HEK293 (cell line): ENCODE results near the gene SLC8A1.

Experiments
- CTCF ChIA-PET: fragments of 350-600 bp; formaldehyde crosslinking; extraction: SDS; loops from one replicate; lab custom pipeline; 2021; ENCODE audit warnings: antibody characterized with exemption; lab: Yijun Ruan, JAX
- POLR2A ChIA-PET: fragments of 300-600 bp; formaldehyde crosslinking; extraction: SDS; loops from one replicate; lab custom pipeline; 2020; ENCODE audit warnings: antibody characterized with exemption, inconsistent platforms; lab: Yijun Ruan, JAX
- H3K27ac ChIP-seq: fragments of 200-500 bp; sonication (Bioruptor generic); 2 replicates; pipeline ENCODE4 v1.5.1; 2014; ENCODE audit warnings: low read depth, low read length, control low read depth, inconsistent platforms; ENCODE audit errors: extremely low read depth
- H3K36me3 ChIP-seq, 2 experiments: fragments of 200-500 bp in 1 of 2; sonication (Bioruptor generic) in 1 of 2; 1 replicate in 1 of 2; 2 replicates in 1 of 2; pipeline ENCODE4 v1.5.1; 2014 to 2017; ENCODE audit warnings: inconsistent platforms in 2 of 2, low read length in 2 of 2; ENCODE audit not compliant: control insufficient read depth in 2 of 2, insufficient read depth in 1 of 2
- H3K4me1 ChIP-seq: fragments of 200-500 bp; sonication (Bioruptor generic); 2 replicates; pipeline ENCODE4 v1.5.1; 2014; ENCODE audit warnings: mild to moderate bottlenecking, low read length, inconsistent platforms; ENCODE audit not compliant: control insufficient read depth, insufficient read depth
- H3K4me3 ChIP-seq: 2 replicates; pipeline ENCODE4 v1.5.1; 2011; ENCODE audit warnings: low read depth, mild to moderate bottlenecking, control low read depth, low read length, moderate library complexity
- H3K9me3 ChIP-seq: fragments of 200-500 bp; sonication (Bioruptor generic); 2 replicates; pipeline ENCODE4 v1.5.1; 2014; ENCODE audit warnings: low read depth, low read length, inconsistent platforms; ENCODE audit not compliant: control insufficient read depth, insufficient read depth
- BCL11A ChIP-seq: fragments of 450-650 bp; formaldehyde crosslinking; IDR thresholded peaks from 2 replicates; pipeline ENCODE4 v1.5.1; 2016; ENCODE audit warnings: low read depth, missing biosample characterization, missing genetic modification characterization
- EGR2 ChIP-seq: fragments of 450-650 bp; formaldehyde crosslinking; IDR thresholded peaks from 2 replicates; pipeline ENCODE4 v1.5.1; 2016; ENCODE audit warnings: low read depth, missing biosample characterization, missing genetic modification characterization
- HIC1 ChIP-seq: fragments of 450-650 bp; formaldehyde crosslinking; IDR thresholded peaks from 2 replicates; pipeline ENCODE4 v1.5.1; 2016; ENCODE audit warnings: missing biosample characterization, missing genetic modification characterization
- HOXA7 ChIP-seq: sonication (generic); formaldehyde crosslinking; IDR thresholded peaks from 2 replicates; pipeline ENCODE4 v1.8.1; 2022; ENCODE audit warnings: missing genetic modification reagents, borderline replicate concordance
- SETDB1 ChIP-seq: IDR thresholded peaks from one replicate; pipeline ENCODE4 v1.6.1; 2017; ENCODE audit warnings: mild to moderate bottlenecking, low read length, moderate library complexity, mixed read lengths; ENCODE audit not compliant: insufficient read length
- SP7 ChIP-seq: fragments of 450-650 bp; formaldehyde crosslinking; IDR thresholded peaks from 2 replicates; pipeline ENCODE4 v1.5.1; 2016; ENCODE audit warnings: missing biosample characterization, missing genetic modification characterization
- ZBTB1 ChIP-seq: fragments of 450-650 bp; formaldehyde crosslinking; IDR thresholded peaks from 2 replicates; pipeline ENCODE4 v1.5.1; 2016; ENCODE audit warnings: missing biosample characterization, missing genetic modification characterization
- ZBTB10 ChIP-seq: fragments of 450-650 bp; formaldehyde crosslinking; IDR thresholded peaks from 2 replicates; pipeline ENCODE4 v1.5.1; 2016; ENCODE audit warnings: missing biosample characterization, missing genetic modification characterization
- ZBTB6 ChIP-seq: fragments of 450-650 bp; formaldehyde crosslinking; IDR thresholded peaks from 2 replicates; pipeline ENCODE4 v1.5.1; 2017; ENCODE audit warnings: missing biosample characterization, missing genetic modification characterization
- ZNF112 ChIP-seq: fragments of 450-650 bp; formaldehyde crosslinking; IDR thresholded peaks from 2 replicates; pipeline ENCODE4 v1.5.0; 2017; ENCODE audit warnings: missing biosample characterization, missing genetic modification characterization
- ZNF155 ChIP-seq: fragments of 450-650 bp; formaldehyde crosslinking; IDR thresholded peaks from 2 replicates; pipeline ENCODE4 v1.5.1; 2016; ENCODE audit warnings: missing biosample characterization, missing genetic modification characterization
- ZNF169 ChIP-seq: fragments of 450-650 bp; formaldehyde crosslinking; IDR thresholded peaks from 2 replicates; pipeline ENCODE4 v1.5.1; 2016; ENCODE audit warnings: missing biosample characterization, missing genetic modification characterization
- ZNF2 ChIP-seq: fragments of 450-650 bp; formaldehyde crosslinking; IDR thresholded peaks from 2 replicates; pipeline ENCODE4 v1.5.1; 2016; ENCODE audit warnings: missing biosample characterization, missing genetic modification characterization
- ZNF202 ChIP-seq: fragments of 450-650 bp; formaldehyde crosslinking; IDR thresholded peaks from 2 replicates; pipeline ENCODE4 v1.5.1; 2016; ENCODE audit warnings: missing biosample characterization, missing genetic modification characterization, borderline replicate concordance
- ZNF341 ChIP-seq: fragments of 450-650 bp; formaldehyde crosslinking; IDR thresholded peaks from 2 replicates; pipeline ENCODE4; 2016; ENCODE audit warnings: low read depth, missing biosample characterization, missing genetic modification characterization
- ZNF404 ChIP-seq: fragments of 450-650 bp; formaldehyde crosslinking; IDR thresholded peaks from 2 replicates; pipeline ENCODE4 v1.5.1; 2017; ENCODE audit warnings: missing biosample characterization, missing genetic modification characterization
- ZNF488 ChIP-seq: fragments of 450-650 bp; formaldehyde crosslinking; IDR thresholded peaks from 2 replicates; pipeline ENCODE4 v1.5.1; 2016; ENCODE audit warnings: missing biosample characterization, missing genetic modification characterization
- ZNF561 ChIP-seq: fragments of 450-650 bp; IDR thresholded peaks from 2 replicates; pipeline ENCODE4 v1.5.1; 2018; ENCODE audit warnings: missing biosample characterization, missing genetic modification characterization, borderline replicate concordance
- ZNF658 ChIP-seq: fragments of 450-650 bp; formaldehyde crosslinking; IDR thresholded peaks from 2 replicates; pipeline ENCODE4; 2016; ENCODE audit warnings: missing biosample characterization, missing genetic modification characterization
- ZNF664 ChIP-seq: fragments of 450-650 bp; formaldehyde crosslinking; IDR thresholded peaks from 2 replicates; pipeline ENCODE4 v1.5.1; 2016; ENCODE audit warnings: missing biosample characterization, missing genetic modification characterization
- ZNF707 ChIP-seq: fragments of 450-650 bp; formaldehyde crosslinking; IDR thresholded peaks from 2 replicates; pipeline ENCODE4 v1.5.1; 2016; ENCODE audit warnings: missing biosample characterization, missing genetic modification characterization
- ZNF830 ChIP-seq: fragments of 450-650 bp; IDR thresholded peaks from 2 replicates; pipeline ENCODE4 v1.5.0; 2018; ENCODE audit warnings: missing biosample characterization, missing genetic modification characterization, low read depth, mild to moderate bottlenecking, moderate library complexity

SLC8A1 gene

GRCh38 chr2:40128796-40129195, 323.1 kb downstream of the SLC8A1 start (continued):
- no peak for TF ChIP-seq EGR2 (tag by site-specific recombination)
- no peak for TF ChIP-seq HOXA7
- TF ChIP-seq BCL11A (tag by site-specific recombination): no peak
- TF ChIP-seq ZNF830: no peak

- ChIA-PET POLR2A (no interaction called here), CTCF (no interaction called here)
- no peaks in the 10 kb centered on the region for H3K4me1 ChIP-seq
- no peak overlapping the region for H3K27ac ChIP-seq
- H3K9me3 ChIP-seq: no peaks in the 10 kb centered on the region
- TF ChIP-seq ZNF112 (tag by site-specific recombination) (no peak), HIC1 (tag by site-specific recombination) (no peak), ZNF488 (no peak), ZNF561 (no peak), SP7 (tag by site-specific recombination) (no peak), ZBTB10 (tag by site-specific recombination) (no peak), ZNF202 (tag by site-specific recombination) (no peak), ZNF664 (tag by site-specific recombination) (no peak), ZNF341 (tag by site-specific recombination) (no peak), SETDB1 (no peak)
- no peaks in the 10 kb centered on the region for H3K36me3 ChIP-seq
- no peak overlapping the region for H3K4me3 ChIP-seq
Measured at GRCh38 chr2:40127890-40128557, 323.9 kb downstream of the SLC8A1 start.

GRCh38 chr2:40127146-40127545, 324.7 kb downstream of the SLC8A1 start:
- Histone ChIP-seq H3K4me3 (no peak overlapping the region), H3K36me3 (no peaks in the 10 kb centered on the region), H3K4me1 (no peaks in the 10 kb centered on the region), H3K27ac (no peak overlapping the region), H3K9me3 (no peaks in the 10 kb centered on the region)
- ChIA-PET POLR2A (no interaction called here), CTCF (no interaction called here)
- TF ChIP-seq ZNF658 (no peak), ZNF707 (tag by site-specific recombination) (no peak), ZNF404 (tag by site-specific recombination) (no peak), ZNF155 (tag by site-specific recombination) (no peak), ZNF2 (tag by site-specific recombination) (no peak), ZBTB6 (no peak), ZNF169 (no peak), ZBTB1 (tag by site-specific recombination) (no peak)
